NCI-H526 treated with DMSO at 0.1 percent for 48 hours (cell line): ENCODE results near the gene FXYD5.
"Not testable (repeated sequence)": the region's sequence is repeated elsewhere in the genome, so short reads cannot be mapped to it uniquely, and the experiment has no call there.

ENCODE experiments used
- DNase-seq: peaks from one replicate; lab custom pipeline; 2025; lab: John Stamatoyannopoulos, UW

FXYD5 gene

DNA sequence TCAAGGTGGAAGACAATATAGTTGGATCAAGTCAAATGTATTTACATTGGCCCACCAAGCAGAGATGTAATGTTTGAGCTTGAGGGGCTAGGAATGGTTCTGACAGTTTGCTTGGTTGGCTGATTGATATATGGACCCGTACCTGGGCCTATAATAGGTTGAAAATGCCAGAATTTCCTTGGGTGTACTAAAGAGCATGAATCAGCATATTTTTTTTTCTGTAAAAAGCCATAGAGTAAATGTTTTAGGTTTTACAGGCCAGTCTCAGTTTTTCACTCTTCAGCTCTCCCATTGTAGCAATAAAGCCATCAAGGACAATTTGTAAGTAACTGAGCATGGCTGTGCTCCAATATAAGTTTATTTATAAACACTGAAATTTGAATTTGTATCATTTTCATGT is 26.9 kb downstream of the FXYD5 start:
- DNase-seq: no peak

DNA sequence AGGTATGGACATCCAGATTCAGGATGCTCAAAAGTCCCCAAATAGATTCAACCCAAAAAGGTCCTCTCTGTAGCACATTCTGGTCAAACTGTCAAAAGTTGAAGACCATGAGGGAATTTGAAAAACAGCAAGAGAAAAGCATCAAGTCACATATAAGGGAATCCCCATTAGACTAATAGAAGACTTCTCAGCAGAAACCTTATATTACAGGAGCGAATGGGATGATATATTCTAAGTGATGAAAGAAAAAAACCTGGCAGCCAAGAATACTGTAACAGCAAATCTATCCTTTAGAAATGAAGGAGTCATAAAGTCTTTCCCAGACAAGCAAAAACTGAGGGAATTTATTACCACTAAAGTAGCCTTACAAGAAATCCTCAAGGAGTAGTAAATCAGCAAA is 29.7 kb downstream of the FXYD5 start:
- no peak for DNase-seq

DNA sequence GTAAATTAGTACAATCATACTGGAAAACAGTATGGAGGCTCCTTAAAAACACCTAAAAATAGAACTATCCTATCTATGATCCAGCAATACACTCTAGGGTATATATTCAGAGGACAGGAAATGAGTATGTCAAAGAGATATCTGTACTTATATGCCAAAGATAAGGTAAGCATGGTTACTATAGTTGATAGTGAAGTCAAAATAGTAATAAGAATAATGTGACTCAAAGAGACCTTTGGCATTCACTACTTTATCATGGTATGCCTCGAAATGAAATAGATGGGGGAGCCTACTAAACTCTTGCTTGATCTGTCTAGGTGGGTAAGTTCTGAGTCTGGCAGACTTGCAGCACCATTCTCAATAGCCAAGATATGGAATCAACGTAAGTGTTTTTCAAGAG is 30.3 kb downstream of the FXYD5 start:
- no peak for DNase-seq

DNA sequence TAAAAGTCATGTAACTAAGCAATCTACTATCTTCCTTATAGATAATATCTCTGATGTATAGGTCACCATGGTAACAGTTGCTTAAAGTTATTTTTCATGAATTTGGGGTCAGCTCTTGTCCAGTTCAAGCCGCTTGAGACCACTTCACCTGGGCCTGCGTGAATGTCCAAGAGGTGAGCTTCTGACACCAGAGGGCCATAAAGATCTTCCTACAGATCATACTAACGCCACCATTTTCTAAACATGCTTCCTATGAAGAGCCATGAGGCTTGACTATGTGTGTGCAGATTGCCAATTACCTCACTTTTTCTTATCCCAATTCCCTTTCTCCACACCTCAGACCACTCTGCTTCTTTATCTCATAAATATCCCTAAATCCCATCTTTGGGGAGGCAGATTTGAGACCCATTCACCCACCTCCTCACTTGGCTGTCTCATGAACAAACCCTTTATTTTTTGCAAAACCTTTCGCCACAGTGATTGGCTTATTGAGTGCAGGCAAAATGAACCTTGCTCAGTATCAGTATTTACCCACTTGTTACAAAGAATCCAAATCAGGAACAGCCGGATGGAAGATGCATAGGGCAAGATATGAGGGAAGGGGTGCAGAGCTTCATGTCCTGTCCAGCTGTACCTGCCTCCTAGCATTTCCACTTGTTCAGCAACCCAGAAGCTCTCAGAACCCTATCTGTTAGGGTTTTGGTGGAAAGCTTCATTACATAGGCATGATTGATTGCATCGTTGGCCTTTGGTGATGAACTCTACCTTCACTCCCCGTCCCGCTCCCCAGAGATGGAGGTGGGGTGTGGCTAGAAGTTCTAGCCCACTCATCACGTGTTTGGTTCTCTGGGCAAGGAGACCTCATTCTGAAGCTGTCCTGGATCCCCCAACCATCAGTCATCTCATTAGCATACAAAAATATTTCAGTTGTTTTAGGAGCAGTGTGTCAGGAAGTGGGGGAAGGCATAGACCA is 39.8 kb downstream of the FXYD5 start:
- DNase-seq: no peak

DNA sequence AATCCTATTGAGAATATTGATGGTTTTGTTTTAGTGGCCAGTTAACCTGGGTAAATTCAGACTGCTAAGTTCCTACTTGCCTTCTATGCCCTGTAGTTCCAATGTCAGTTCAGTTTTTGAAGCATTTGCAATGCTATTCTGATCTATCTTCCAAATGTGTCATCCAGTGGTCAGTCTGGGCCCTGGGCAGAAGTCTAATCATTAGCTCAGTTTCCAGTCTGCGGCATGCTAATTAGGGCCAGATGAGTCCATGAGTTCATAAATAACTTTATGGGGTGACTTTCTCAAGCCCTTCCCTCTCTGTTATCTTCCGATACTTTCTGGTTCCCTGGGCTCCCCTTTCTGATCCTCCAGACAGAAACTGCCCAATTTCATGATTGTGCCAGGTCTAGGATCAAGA is 41.3 kb downstream of the FXYD5 start:
- no peak for DNase-seq

DNA sequence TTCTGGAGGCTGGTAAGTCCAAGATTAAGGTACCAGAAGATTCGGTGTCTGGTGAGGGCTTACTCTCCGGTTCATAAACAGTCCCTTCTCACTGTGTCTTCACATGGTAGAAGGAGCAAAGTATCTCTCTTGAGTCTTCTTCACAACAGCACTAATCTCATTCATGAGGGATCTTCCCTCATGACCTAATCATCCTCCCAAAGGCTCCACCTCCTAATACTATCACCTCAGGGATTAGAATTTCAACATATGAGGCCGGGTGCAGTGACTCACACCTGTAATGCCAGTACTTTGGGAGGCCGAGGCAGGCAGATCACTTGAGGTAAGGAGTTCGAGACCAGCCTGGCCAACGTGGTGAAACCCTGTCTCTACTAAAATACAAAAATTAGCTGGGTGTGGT is 42.3 kb downstream of the FXYD5 start:
- not testable (repeated sequence) for DNase-seq

DNA sequence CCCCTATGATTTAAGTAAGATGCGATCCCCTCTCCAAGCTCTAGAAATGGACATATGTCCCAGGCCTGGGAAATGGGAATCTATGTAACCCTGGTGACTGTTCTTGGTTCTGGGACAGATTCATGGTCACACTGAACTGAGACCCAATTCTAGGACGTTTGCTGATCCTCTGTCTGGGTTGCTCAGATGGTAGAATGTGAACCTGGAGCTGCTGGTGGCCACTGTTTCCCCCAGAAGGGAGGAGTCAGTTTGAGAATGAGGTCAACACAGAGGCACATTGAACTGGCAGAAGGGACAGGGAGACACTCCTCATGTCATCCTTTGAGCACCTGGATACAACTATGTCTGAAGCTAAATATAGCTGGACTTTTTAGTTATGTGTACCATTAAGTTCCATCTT is 44.9 kb downstream of the FXYD5 start:
- DNase-seq: no peak

DNA sequence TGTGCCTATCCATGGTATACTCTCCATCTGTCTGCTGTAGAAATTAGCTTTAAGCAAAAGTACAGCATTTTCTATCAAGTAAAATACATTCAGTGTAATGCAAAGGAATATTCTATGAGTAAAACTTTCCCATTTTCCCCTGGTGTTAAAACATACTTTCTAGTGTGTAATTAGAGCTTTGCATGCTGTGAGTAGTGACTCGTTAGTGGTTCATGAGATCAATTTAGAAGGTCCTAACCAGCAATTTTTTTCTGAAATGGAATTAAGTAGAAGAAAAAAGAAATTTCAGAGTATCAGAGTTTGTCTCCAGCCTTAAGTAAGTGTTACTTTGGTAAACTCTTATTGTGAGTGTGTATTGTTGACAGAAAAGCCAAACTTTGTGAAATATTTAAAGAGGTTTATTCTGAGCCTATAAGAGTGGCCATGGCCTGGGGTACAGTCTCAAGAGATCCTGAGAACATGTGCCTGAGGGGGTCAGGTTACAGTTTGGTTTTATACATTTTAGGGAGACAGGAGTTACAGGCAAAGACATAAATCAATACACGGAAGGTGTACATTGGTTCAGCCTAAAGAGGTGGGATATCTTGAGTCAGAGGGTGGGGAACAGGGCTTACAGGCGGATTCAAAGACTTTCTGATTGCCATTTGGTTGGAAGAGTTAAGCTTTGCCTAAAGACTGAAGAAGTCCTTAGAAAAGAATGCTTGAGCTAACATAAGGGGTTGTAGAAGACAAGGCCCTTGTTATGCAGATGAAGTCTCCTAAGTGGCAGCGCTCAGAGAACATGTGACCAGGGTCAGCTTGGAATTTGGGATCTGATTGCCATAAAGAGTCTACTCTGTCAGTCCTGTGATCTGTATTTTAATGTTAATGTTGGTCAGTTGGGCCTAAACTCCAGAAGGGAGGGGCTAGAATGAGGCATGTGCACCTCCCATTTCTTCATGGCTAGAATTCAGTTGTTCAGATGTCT is 48.5 kb downstream of the FXYD5 start:
- no peak for DNase-seq

DNA sequence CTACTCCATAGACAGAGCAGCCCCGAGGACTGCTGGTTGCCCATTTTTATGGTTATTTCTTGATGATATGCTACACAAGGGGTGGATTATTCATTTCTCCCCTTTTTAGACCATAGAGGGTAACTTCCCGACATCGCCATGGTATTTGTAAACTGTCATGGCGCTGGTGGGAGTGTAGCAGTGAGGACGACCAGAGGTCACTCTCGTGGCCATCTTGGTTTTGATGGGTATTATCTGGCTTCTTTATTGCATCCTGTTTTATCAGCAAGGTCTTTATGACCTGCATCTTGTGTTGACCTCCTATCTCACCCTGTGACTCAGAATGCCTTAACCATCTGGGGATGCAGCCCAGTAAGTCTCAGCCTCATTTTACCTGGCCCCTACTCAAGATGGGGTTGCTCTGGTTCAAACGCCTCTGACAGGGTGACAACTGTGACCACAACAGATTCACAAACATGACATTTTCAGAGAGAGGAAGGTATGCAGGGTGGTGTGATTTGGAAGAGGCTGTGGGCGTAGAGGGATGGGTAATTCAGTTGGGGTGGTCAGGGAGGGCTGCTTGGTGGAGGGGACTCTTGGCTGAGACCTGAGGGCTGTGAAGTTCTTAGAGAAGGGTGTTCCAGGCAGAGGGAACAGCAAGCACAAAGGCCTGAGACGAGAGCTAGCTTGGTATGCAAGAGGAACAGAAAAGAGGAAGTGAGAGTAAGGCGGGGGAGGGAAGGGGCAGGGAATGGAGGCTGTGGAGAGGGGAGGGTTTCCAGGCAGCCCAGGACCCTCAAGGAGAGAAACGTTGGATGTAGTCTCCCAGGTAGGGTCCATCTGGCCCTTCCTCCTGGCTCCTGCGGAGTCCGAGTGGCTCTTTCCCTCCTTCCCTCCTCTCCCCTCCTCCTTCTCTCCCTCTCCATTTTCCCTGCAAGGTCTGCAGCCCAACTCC is 50.5 kb downstream of the FXYD5 start:
- no peak for DNase-seq

DNA sequence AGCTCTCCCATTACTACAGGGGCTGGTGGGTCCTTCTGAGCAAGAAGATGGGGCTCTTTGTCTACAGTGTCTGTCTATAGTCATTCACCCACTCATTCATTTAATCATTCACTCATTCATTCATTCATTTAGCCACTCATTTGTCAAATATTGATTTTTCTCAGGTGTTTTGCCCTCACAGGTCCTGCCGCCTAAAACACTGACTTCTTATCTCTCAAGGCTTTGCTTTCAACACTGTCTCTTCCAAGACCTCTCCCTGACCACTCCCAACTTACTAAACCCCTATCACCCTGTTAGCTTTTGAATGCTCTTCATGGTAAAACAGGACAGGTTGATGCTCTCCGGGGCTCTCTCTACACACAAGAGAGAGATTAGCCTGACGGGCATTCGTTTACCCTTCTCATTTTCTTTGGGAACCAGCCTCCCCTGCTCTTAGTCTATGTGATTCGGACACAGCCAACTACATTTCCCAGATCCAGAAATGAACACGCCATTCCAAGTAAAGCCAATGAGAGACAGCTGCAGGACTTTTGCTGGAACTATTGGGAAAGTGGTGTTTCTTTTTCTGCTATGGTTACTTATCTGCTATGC is 51.3 kb downstream of the FXYD5 start:
- no peak for DNase-seq

DNA sequence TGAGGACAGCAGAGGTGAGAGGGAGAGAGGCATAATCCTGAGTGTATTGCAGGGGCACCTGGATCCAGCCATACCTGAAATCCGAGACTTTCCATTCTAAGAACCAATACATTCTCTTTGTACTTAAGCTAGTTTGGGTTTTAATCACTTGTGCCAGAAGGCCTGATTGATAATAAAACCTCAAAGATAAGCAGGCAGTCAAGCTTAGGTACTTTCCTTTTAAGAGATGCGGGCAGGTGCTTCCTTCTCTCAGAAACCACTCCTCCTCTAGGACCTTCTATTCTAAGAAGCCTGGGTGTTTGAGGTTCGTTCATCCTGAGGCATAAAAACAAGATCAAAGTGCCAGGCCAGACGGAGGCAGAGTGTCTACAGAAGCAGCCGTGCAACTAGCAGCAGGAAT is 51.8 kb downstream of the FXYD5 start:
- no peak for DNase-seq

DNA sequence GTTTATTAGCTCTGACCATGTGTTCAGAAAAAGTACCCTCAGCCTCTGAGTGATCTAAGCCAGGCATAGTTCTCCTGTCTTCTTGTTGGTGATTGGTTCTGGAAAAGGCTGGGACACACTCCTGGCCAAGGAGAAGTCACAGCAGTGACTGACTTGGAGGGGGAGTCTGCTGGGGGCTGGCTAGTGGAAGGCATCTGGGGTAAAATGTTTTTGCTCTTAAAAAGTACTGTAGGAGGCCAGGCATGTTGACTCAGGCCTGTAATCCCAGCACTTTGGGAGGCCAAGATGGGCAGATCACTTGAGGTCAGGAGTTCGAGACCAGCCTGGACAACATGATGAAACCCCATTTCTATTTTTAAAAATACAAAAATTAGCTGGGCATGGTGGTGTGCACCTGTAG is 52.3 kb downstream of the FXYD5 start:
- DNase-seq: no peak

DNA sequence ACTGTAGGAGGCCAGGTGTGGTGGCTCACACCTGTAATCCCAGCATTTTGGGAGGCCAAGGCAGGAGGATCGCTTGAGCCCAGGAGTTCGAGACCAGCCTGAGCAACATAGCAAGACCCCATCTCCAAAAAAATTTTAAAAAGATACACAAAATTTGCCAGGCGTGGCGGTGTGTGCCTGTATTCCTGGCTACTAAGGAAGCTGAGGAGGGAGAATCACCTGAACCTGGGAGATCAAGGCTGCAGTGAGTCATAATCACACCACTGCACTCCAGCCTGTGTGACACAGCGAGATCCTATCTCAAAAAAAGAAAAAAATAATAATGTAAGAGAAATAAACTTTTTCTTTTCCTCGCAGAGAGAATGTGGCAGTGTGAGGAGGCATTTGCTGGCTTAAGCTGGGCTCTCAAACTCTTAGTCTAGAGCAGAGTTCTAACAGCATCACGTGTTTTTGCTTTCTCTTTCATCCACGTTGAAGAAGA is 52.9 kb downstream of the FXYD5 start:
- DNase-seq: no peak

DNA sequence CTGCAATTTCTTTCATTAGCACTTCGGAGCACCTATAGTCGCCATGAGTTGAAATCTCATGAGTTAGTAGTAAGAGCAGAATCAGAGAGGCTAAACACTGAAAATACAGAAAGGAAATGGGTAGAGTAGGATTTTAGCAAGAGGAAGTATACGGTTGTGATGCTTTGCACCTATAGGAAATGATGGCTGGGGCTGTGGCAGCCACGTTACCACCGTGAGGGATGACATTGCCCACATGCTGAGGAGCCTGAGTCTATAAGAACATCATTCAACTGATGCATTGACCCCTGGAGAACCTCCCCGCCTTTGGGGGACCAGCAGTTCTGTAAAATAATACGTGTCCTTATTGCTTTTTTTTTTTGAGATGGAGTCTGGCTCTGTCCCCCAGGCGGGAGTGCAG is 53.6 kb downstream of the FXYD5 start:
- DNase-seq: no peak

DNA sequence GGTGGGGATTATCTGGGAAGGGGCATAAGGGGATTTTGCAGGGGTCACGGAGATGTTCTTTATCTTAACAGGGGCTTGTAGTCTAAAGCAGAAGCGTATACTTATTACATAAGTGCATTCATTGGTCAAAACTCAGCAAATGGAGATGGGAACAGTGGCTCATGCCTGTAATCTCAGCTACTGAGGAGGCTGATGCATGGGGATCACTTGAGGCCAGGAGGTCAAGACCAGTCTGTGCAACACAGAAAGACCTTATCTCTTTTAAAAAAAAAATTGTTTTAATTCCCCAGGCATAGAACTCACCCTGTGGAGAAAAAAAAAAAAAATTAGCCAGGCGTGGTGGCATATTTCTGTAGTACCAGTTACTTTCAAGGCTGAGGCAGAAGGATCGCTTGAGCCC is 55.1 kb downstream of the FXYD5 start:
- no peak for DNase-seq

DNA sequence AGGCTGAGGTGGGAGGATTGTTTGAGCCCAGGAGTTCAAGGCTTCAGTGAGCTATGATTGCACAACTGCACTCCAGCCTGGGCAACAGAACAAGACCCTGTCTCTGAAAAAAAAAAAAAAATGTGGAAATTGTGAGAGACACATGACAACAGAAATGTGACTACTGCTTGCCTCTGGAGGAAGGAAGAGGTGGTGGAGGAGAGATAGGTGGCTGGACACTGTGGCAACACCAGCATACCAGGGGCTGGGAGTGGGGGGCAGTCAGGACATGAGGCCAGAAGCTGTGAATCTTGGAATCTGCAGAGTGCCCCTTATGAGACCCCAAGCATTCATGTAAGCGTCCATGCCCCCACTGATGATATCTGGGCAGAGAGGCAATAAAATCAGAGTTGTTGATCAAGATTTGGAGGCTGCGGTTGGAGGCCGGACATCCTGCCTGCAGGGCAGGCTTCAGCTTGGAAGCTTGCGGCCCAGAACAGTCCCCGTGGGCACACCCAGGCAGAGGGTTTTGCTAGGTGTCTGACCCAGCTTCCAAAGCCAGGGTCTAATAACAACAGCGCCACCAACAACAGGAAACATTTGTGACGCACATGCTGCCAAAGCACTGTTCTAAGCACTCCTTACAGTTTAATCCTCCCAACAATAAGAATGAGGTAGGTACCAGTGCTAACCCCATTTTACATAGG is 57.2 kb downstream of the FXYD5 start:
- no peak for DNase-seq

DNA sequence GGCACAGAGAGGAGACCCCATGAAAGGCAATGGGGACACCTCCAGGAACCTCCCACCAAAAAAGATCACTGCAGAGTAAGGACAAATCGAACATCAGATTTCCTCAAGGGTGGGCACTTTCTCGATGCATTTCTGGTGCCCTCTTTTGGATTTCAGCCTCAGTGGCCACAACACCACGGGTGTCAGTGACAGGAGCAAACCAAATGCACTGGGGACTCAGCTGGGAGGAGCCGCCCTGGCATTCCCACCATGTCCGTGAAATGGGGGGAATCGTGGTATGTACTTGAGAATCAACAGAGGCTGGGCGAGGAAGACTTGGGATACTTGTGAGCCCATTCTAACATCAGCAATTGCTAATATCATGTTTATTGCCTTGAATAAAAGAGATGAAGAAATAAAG is 57.7 kb downstream of the FXYD5 start:
- no peak for DNase-seq

DNA sequence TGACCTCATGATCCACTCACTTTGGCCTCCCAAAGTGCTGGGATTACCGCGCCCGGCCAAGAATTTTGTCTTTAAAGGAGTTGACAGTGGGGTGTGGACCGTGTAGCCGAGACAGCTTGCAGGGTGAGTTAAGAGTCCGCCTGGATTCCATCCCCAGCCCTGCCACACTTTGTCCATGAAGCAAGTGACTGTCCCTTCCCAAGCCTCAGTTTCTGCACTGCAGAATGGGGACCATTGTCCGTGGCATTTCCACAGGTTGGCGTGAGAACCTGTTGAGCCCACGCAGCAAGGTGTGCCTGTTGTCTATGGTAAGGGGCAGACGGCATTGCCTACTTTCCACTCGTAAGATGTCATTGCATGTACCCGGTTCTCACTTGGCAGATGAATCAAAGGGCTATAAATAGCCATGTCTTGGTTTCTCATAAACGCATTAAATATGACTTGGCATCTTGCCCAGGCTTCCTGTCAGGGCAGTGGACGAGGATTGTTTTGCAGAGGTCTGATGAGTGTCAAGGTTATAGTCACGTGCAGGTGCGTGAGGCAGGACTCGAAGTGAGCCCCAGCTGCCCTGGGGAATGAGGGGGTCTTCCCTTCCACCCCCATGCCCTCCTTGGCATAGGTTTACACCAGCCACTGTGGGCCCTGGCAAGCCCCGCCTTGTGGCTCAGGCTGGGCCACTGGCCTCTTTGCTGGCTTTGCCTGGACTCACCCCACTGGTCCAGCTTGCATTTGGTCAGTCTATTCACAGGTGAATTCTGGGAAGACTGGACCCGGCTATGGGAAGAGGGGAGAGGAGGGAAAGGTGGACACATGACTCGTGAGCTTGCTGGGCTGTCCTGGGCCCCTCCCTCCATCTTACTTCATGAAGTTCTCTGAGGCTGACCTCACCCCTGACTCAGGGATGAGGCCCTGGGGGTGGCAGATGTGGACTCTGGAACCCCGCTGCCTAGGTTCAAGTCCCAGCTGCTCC is 59.4 kb downstream of the FXYD5 start:
- peak; percentile 62 for DNase-seq

DNA sequence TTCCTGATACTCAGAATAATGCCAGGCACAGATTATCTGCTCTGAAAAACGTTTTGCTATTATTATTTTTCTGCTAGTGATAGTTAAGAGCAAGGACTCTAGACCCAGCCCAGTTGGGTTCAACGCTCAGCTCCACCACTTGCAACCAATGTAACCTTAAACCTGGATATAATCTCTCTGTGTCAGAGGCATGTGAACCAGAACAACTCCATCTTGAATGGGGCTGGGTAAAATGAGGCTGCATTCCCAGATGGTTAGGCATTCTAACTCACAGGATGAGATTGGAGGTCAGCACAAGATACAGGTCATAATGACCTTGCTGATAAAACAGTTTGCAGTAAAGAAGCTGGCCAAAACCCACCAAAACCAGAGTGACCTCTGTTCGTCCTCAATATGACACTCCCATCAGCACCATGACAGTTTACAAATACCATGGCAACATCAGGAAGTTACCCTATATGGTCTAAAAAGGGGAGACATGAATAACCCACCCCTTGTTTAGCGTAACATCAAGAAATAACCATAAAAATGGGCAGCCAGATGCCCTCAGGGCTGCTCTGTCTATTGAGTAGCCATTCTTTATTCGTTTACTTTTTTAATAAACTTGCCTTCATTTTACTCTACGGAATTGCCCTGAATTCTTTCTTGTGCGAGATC is 60.4 kb downstream of the FXYD5 start:
- DNase-seq: no peak
